GM12874 (cell line): ENCODE data around the gene CRHR1.

Experiments
- CTCF ChIP-seq: IDR thresholded peaks from 2 replicates; pipeline ENCODE4 v1.5.1; 2011; ENCODE audit warnings: low read depth, mild to moderate bottlenecking, control low read depth, low read length, moderate library complexity; ENCODE audit not compliant: insufficient read depth

The CRHR1 gene

GRCh38 chr17:45809499-45809898 is 25.4 kb downstream of the CRHR1 start:
- no peak for TF ChIP-seq CTCF

GRCh38 chr17:45812102-45812501 is 28.0 kb downstream of the CRHR1 start:
- no peak for TF ChIP-seq CTCF

- no peak for TF ChIP-seq CTCF
These were observed 29.1 kb downstream of the CRHR1 start for GRCh38 chr17:45813048-45813725.

DNA sequence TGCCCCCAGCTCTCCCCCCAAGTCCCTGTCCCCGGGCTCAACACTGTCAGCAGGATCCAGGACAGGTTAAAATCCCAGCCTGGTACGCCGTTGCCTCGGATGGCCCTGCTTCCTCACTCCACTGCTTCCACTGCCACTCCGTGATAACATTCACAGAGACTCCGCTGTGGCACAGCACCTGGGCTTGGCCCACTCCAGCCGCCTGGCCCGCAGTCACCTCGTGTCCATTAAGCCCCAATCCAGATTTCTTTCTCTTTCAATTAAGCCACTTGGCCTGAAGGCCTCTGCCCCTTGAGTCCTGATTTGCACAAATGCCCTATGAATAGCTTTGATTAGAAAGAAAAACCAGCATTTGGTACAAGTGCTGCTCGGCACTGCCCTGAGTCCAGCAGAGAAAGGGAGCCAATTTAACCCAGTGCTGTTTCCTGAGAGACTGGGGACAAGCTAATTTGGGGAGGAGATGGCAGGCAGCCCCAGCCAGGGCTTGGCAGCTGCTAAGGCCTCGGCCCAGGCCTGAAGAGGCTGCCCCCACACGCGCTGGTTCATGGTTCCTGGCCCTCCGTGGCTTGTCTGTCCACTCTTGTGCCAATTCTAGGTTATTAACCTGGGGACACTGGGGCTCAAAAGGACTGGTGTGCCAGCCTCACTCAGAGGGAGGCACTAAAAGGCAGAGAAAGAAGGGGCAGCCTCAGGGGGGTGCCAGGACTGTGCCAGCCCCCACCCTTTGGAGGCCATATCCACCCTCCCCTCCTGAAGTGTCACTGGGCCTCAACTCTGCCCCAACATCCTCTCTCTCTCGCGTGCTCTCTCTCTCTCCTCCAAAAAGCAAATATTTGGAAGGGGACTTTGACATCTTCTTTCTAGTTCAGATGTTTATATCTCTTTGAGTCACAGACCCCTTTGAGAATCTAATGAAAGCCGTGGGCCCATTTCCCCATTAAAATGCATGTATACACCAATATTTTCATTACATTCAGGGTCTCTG is 30.8 kb downstream of the CRHR1 start:
- TF ChIP-seq CTCF = no peak

DNA sequence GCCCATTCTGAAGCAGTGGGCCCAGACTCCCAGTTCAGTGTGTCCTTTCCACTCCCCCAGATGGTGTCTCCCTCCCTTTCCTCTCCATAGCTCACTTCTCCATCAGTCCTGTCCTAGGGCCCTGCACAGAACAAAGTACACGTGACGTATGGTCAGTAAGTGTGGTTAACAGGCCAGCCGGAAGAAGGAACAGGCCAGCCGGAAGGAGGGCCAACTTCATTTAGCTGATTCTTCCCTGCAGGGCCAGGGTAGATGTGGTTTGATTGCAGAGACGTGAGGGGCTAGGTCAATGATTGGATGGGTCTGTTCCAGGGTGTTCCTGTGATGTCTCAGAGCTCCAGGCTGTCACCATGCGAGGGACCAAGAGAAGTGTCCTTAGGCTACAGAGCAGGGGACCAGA is 31.6 kb downstream of the CRHR1 start:
- no peak for TF ChIP-seq CTCF

DNA sequence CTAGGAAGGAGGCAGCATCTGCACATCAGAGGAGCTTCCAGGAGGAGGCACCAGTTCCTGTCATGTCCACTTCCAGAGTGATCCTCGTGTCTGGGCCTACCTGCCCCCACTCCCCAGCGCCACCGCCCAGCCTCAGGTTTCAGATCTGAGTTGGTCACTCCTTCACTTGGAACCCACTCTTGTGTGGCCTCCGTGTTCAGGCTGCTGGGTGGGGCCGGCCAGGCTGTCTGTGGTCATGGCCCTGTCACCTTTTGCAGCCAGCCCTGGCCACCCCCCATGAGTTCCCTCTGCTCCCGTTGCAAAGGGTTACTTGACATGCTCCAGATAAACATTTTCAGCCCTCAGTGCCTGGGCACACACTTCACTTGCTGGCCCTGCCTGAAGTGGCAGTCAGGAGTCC is 33.9 kb downstream of the CRHR1 start:
- TF ChIP-seq CTCF = no peak

GRCh38 chr17:45818699-45819098 is 34.6 kb downstream of the CRHR1 start:
- TF ChIP-seq CTCF = no peak
